Immature natural killer cell (primary cell): ENCODE results near the gene DDAH1. TPM values are rescaled to one million over a fixed set of nuclear protein-coding genes. Genes with fewer than 3 reads are reported as not detected.

Experiments used
- DNase-seq, 3 donors: peaks; one replicate each; pipeline ENCODE4 v3.0.0; 2022; ENCODE audit warnings: mixed read lengths in 1 of 3
- H3K27ac Mint-ChIP-seq, 6 donors: one replicate each; pipeline ENCODE4 v1.8.0; 2020; ENCODE audit warnings: mixed read lengths in 6 of 6, mild to moderate bottlenecking in 5 of 6, inconsistent platforms in 4 of 6, moderate library complexity in 3 of 6
- H3K27me3 Mint-ChIP-seq, 3 donors: one replicate each; pipeline ENCODE4 v1.8.0; 2020 to 2021; ENCODE audit warnings: low read depth in 3 of 3, mild to moderate bottlenecking in 3 of 3, mixed read lengths in 3 of 3, moderate library complexity in 3 of 3, inconsistent platforms in 1 of 3
- H3K36me3 Mint-ChIP-seq, 3 donors: one replicate each; pipeline ENCODE4 v1.8.0; 2020; ENCODE audit warnings: mixed read lengths in 3 of 3, inconsistent platforms in 2 of 3, mild to moderate bottlenecking in 2 of 3
- H3K4me1 Mint-ChIP-seq, 2 donors: one replicate each; pipeline ENCODE4 v1.8.0; 2020; ENCODE audit warnings: inconsistent platforms in 2 of 2, mild to moderate bottlenecking in 2 of 2, mixed read lengths in 2 of 2, moderate library complexity in 1 of 2
- H3K4me3 Mint-ChIP-seq, 5 donors: one replicate each; pipeline ENCODE4 v1.8.0; 2020; ENCODE audit warnings: mild to moderate bottlenecking in 5 of 5, mixed read lengths in 5 of 5, inconsistent platforms in 3 of 5, moderate library complexity in 3 of 5
- H3K9me3 Mint-ChIP-seq, 6 donors: one replicate each; pipeline ENCODE4 v1.8.0; 2020; ENCODE audit warnings: mild to moderate bottlenecking in 6 of 6, mixed read lengths in 6 of 6, inconsistent platforms in 4 of 6, moderate library complexity in 3 of 6
- polyA plus RNA-seq, 3 donors: library from polyadenylated mRNA; unstranded; fragments of 300-500 nt; fragmentation: Illumina TruSeq; gene quantifications; one replicate each; pipeline ENCODE4 v1.2.3, GENCODE V29; 2021

The DDAH1 gene
- polyA plus RNA-seq, 3 donors from 2014 or later = not detected

- Mint-ChIP-seq H3K4me1 (peaks cover 55% of the 10 kb centered on the region in 2 donors), H3K36me3 (peaks cover 0 to 5% (median 0%) of the 10 kb centered on the region in 3 donors), H3K9me3 (no peaks in the 10 kb centered on the region), H3K4me3 (peak overlapping the region; percentile 86 to 91 (median 91)), H3K27ac (peak overlapping the region; percentile 87 to 97 (median 96)), H3K27me3 (peaks cover 0 to 4% (median 1%) of the 10 kb centered on the region in 3 donors)
- DNase-seq = peak in 2 of 3 donors; percentile 15 to 22
Measured at GRCh38 chr1:85275701-85276214, 189.2 kb downstream of the DDAH1 start.

- no peak for DNase-seq
- H3K4me1 Mint-ChIP-seq = peaks cover 55 to 58% of the 10 kb centered on the region in 2 donors
- peaks cover 0 to 4% (median 1%) of the 10 kb centered on the region in 3 donors for H3K27me3 Mint-ChIP-seq
- peak overlapping the region; percentile 87 to 97 (median 96) for H3K27ac Mint-ChIP-seq
- H3K4me3 Mint-ChIP-seq = peak overlapping the region; percentile 86 to 91 (median 91)
- H3K9me3 Mint-ChIP-seq = no peaks in the 10 kb centered on the region
- peaks cover 0 to 5% (median 0%) of the 10 kb centered on the region in 3 donors for H3K36me3 Mint-ChIP-seq
Measured at GRCh38 chr1:85274969-85275453, 189.9 kb downstream of the DDAH1 start.

- Mint-ChIP-seq H3K27ac (peak overlapping the region in 4 of 6 donors; percentile 4 to 63 (median 20)), H3K4me3 (peak overlapping the region in 1 of 5 donors; percentile 2), H3K9me3 (no peaks in the 10 kb centered on the region), H3K4me1 (peaks cover 55 to 68% of the 10 kb centered on the region in 2 donors), H3K27me3 (peaks cover 0 to 4% (median 0%) of the 10 kb centered on the region in 3 donors), H3K36me3 (peaks cover 4 to 13% (median 9%) of the 10 kb centered on the region in 3 donors)
- no peak for DNase-seq
Measured at GRCh38 chr1:85273397-85273796, 191.6 kb downstream of the DDAH1 start.

GRCh38 chr1:85268801-85269585 lies 196.0 kb downstream of the DDAH1 start:
- no peak overlapping the region for H3K4me3 Mint-ChIP-seq
- peaks cover 26 to 43% of the 10 kb centered on the region in 2 donors for H3K4me1 Mint-ChIP-seq
- H3K9me3 Mint-ChIP-seq = no peaks in the 10 kb centered on the region
- DNase-seq = no peak
- H3K27me3 Mint-ChIP-seq = no peaks in the 10 kb centered on the region
- H3K36me3 Mint-ChIP-seq = peaks cover 9 to 19% (median 9%) of the 10 kb centered on the region in 3 donors
- peak overlapping the region in 3 of 6 donors; percentile 2 to 69 (median 36) for H3K27ac Mint-ChIP-seq

Other genes starting within 250 kb of the DDAH1 start
- 10 to 100 TPM; 13.9 to 29.2 (median 19.9) TPM for gene C1orf52, start 205.5 kb downstream of the DDAH1 start, polyA plus RNA-seq
- gene BCL10, start 188.5 kb downstream of the DDAH1 start, polyA plus RNA-seq = 10 to 100 TPM; 23.0 to 26.0 (median 26.0) TPM
- gene CCN1, start 115.6 kb upstream of the DDAH1 start, polyA plus RNA-seq = not detected
- 10 to 100 TPM in 1 of 3 donors, 1 to 10 TPM in 2; 6.0 to 17.4 (median 6.3) TPM for gene ZNHIT6, start 243.3 kb upstream of the DDAH1 start, polyA plus RNA-seq